Activated T-helper 2 cell treated with anti-CD3 and anti-CD28 coated beads, Interferon-gamma antibody, Interleukin-2, Interleukin-4, amounts not matched to agents 10 μg/mL and 5 μg/mL and 100 μg/mL, durations not matched to agents 14 hours and 24 hours and 36 hours (primary cell): ENCODE data around the gene GLRX. TPM values are rescaled to one million over a fixed set of nuclear protein-coding genes. Genes with fewer than 3 reads are reported as not detected.
"Not testable (repeated sequence)": the region's sequence is repeated elsewhere in the genome, so short reads cannot be mapped to it uniquely, and the experiment has no call there.

ENCODE experiments used
- DNase-seq: peaks from one replicate; pipeline ENCODE4 v3.0.0; 2021; ENCODE audit warnings: low spot score
- H3K27ac Mint-ChIP-seq: one replicate; pipeline ENCODE4 v1.8.0; 2021; ENCODE audit warnings: mixed read lengths
- H3K27me3 Mint-ChIP-seq: one replicate; pipeline ENCODE4 v1.8.0; 2021; ENCODE audit warnings: low read depth, mixed read lengths
- H3K36me3 Mint-ChIP-seq: one replicate; pipeline ENCODE4 v1.8.0; 2021; ENCODE audit warnings: low read depth, mixed read lengths
- H3K4me1 Mint-ChIP-seq: one replicate; pipeline ENCODE4 v1.8.0; 2021; ENCODE audit warnings: low read depth, mixed read lengths
- H3K4me3 Mint-ChIP-seq: one replicate; pipeline ENCODE4 v1.8.0; 2021; ENCODE audit warnings: low read depth, mild to moderate bottlenecking, moderate library complexity, mixed read lengths
- H3K9me3 Mint-ChIP-seq: one replicate; pipeline ENCODE4 v1.8.0; 2021; ENCODE audit warnings: mixed read lengths
- intact Hi-C: fragments of 100-400 bp; cut with micrococcal nuclease; formaldehyde crosslinking; loops from one replicate; pipeline ENCODE4 v1.15.1; 2023
- total RNA-seq: library from RNA; stranded (reverse); gene quantifications from 2 replicates; pipeline ENCODE4 v1.2.3, GENCODE V29; 2022

GLRX gene
- total RNA-seq, 1 donor from 2014 or later: 18.5 TPM

DNA sequence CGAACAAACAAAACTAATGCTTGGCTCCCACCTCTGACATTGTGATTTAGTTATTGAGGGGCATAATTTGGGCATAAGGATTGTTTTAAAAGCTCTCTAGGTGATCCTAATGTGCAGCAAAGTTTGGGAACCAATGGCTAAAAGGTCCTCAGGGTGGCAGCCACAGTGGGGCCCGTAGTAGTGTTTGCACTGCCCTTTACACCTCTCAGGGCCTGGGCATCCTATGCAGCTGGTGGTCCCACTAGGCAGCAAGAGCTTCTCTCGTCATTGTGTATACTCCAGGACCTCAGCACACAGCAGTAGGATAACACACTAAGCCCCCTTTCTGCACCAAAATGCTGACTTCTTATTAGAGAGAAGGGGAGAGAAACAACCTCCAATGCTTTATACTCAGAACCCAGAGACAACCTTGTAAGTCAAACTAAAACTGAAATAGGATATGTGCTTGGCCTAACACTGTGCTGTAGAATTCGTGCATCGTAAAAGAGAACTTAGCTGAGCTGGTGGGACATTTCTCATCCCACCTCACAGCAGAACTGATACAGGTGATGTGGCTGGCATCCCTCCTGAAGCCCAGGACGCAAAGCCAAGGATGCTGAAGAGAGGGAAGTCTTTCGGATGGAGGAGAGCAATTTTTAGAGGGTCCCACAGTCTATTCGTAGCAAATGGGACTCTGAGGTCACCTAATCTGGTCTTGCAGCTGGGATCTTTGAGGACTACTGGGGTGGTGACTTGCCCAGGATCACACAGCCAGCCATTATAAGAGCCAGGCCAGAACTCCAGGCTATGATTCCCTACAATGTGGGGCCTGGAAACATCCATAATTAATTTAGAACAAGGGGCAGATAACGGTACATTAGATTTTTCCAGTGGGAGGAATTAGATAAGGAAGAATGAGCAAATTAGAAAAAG is 1.2 kb downstream of the GLRX start:
- no peak for DNase-seq
- no peaks in the 10 kb centered on the region for H3K27me3 Mint-ChIP-seq
- peaks cover 3% of the 10 kb centered on the region for H3K36me3 Mint-ChIP-seq
- peak overlapping the region; percentile 80 for H3K27ac Mint-ChIP-seq
- H3K4me1 Mint-ChIP-seq: peaks cover 60% of the 10 kb centered on the region
- no peaks in the 10 kb centered on the region for H3K9me3 Mint-ChIP-seq
- H3K4me3 Mint-ChIP-seq: peak overlapping the region; percentile 91
- intact Hi-C loops: loop anchor here (1.0 to 10.0 kb wide), 7 partner anchors 9 to 841 kb away; partner anchors contain the start of genes ARSK, CAST, RFESD and SKIC3

GRCh38 chr5:95818181-95819147 is 4.1 kb downstream of the GLRX start:
- DNase-seq: no peak
- peaks cover 26% of the 10 kb centered on the region for H3K36me3 Mint-ChIP-seq
- peak overlapping the region; percentile 40 for H3K27ac Mint-ChIP-seq
- intact Hi-C loops: loop anchor here (2.0 kb wide), 1 partner anchor 16 kb away; no protein-coding TSS in a partner anchor
- no peaks in the 10 kb centered on the region for H3K27me3 Mint-ChIP-seq
- peaks cover 51% of the 10 kb centered on the region for H3K4me1 Mint-ChIP-seq
- H3K9me3 Mint-ChIP-seq: no peaks in the 10 kb centered on the region
- H3K4me3 Mint-ChIP-seq: peak overlapping the region; percentile 64

- Mint-ChIP-seq H3K36me3 (peaks cover 33% of the 10 kb centered on the region), H3K4me1 (peaks cover 48% of the 10 kb centered on the region), H3K27me3 (no peaks in the 10 kb centered on the region), H3K27ac (no peak overlapping the region), H3K4me3 (no peak overlapping the region), H3K9me3 (no peaks in the 10 kb centered on the region)
- no peak for DNase-seq
- intact Hi-C loops: no loop called here
Measured at GRCh38 chr5:95817430-95817829, 5.1 kb downstream of the GLRX start.

DNA sequence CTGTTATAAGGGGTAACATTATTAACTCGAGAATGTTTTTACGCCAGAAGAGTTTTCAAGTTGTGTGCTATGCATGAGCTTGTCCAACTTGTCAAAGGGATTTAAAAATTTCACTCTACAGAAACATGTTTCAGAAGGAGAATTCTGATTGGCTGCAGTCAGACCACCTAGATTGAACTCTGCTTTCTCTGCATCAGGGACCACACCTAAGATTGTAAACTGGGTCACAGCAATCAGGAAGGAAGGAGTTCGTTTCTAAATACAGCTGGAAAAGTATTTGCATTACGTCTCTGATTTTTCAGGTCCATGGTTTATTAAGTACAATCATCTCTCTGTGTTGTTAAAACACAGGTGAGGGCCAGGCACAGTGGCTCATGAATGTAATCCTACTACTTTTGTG is 5.8 kb downstream of the GLRX start:
- Mint-ChIP-seq H3K4me1 (peaks cover 54% of the 10 kb centered on the region), H3K27me3 (no peaks in the 10 kb centered on the region), H3K36me3 (peaks cover 39% of the 10 kb centered on the region), H3K9me3 (no peaks in the 10 kb centered on the region), H3K27ac (no peak overlapping the region), H3K4me3 (no peak overlapping the region)
- intact Hi-C loops: no loop called here
- DNase-seq: no peak

DNA sequence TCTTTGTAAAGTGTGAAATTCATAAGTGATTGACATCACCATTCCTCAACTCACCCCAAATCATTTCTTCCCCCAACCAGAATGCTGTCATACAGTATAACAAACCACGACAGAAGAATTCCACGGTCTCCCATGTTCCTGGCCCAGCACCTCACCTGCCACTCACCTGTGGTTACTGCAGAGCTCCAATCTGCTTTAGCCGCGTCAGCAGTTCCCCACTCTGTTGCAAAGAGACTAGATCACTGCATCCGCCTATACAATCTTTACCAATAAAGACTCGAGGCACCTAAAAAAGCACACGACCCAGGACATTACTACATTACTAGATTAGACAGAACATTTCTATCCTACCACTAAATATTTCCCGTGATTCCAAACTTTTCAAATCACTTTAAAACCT is 6.2 kb downstream of the GLRX start:
- H3K36me3 Mint-ChIP-seq: peaks cover 42% of the 10 kb centered on the region
- no peak for DNase-seq
- no peak overlapping the region for H3K27ac Mint-ChIP-seq
- no peaks in the 10 kb centered on the region for H3K9me3 Mint-ChIP-seq
- intact Hi-C loops: no loop called here
- no peak overlapping the region for H3K4me3 Mint-ChIP-seq
- H3K4me1 Mint-ChIP-seq: peaks cover 53% of the 10 kb centered on the region
- no peaks in the 10 kb centered on the region for H3K27me3 Mint-ChIP-seq

DNA sequence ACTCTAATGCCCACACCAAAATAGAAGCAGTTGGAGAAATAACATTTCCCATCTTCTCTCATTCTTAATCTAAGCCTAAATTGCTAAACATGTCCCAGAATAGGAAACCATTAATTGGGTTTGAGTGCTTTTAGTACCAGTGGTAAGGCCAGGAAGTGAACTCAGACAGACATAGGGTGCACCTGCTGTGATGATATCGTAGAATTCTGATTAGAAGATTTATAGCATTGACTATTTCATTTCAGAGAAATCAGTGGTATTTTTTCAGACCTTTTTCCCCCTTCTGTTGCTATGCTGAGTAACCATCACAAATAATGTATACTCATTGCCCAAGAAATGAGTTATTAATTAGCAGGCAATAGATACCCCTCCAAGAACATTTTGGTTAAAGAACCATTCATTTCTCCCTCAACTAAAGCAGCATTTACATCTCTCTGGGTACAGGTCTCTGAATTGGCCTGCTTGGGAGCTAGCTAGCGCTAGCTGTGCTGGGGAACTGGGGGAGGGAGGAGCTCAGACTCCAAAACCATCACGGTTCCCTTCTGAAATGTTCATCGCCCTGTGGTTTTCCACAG is 7.3 kb downstream of the GLRX start:
- intact Hi-C loops: no loop called here
- Mint-ChIP-seq H3K27ac (no peak overlapping the region), H3K4me3 (no peak overlapping the region)

DNA sequence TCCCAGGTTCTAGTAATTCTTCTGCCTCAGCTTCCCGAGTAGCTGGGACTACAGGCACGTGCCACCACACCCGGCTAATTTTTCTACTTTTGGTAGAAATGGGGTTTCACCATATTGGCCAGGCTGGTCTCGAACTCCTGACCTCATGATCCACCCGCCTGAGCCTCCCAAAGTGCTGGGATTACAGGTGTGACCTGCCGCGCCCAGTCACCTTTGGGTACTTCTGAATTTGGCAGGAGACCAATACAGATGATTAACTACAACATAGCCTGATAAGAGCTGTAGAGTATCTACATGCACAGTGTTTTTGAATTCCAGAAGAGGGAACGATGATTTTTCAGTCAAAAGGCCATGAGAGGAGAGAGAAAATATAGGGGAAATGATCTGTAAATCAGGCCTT is 9.5 kb downstream of the GLRX start:
- H3K27ac Mint-ChIP-seq, DNase-seq, H3K9me3 Mint-ChIP-seq, H3K4me3 Mint-ChIP-seq, H3K27me3 Mint-ChIP-seq, intact Hi-C loops: not testable (repeated sequence)
- Mint-ChIP-seq H3K4me1 (peaks cover 69% of the 10 kb centered on the region), H3K36me3 (peaks cover 42% of the 10 kb centered on the region)

More for the DNA sequence above, 7.3 kb downstream of the GLRX start:
- no peaks in the 10 kb centered on the region for H3K9me3 Mint-ChIP-seq
- peaks cover 59% of the 10 kb centered on the region for H3K4me1 Mint-ChIP-seq
- H3K27me3 Mint-ChIP-seq: no peaks in the 10 kb centered on the region
- peaks cover 42% of the 10 kb centered on the region for H3K36me3 Mint-ChIP-seq
- DNase-seq: no peak

GRCh38 chr5:95812074-95812471 is 10.5 kb downstream of the GLRX start:
- Mint-ChIP-seq H3K27ac (peak overlapping the region; percentile 7), H3K4me1 (peaks cover 64% of the 10 kb centered on the region), H3K27me3 (no peaks in the 10 kb centered on the region), H3K4me3 (no peak overlapping the region), H3K9me3 (no peaks in the 10 kb centered on the region), H3K36me3 (peaks cover 42% of the 10 kb centered on the region)
- intact Hi-C loops: loop anchor here (1.0 kb wide), 1 partner anchor 10 kb away; the partner anchor contains the start of gene GLRX
- DNase-seq: no peak

DNA sequence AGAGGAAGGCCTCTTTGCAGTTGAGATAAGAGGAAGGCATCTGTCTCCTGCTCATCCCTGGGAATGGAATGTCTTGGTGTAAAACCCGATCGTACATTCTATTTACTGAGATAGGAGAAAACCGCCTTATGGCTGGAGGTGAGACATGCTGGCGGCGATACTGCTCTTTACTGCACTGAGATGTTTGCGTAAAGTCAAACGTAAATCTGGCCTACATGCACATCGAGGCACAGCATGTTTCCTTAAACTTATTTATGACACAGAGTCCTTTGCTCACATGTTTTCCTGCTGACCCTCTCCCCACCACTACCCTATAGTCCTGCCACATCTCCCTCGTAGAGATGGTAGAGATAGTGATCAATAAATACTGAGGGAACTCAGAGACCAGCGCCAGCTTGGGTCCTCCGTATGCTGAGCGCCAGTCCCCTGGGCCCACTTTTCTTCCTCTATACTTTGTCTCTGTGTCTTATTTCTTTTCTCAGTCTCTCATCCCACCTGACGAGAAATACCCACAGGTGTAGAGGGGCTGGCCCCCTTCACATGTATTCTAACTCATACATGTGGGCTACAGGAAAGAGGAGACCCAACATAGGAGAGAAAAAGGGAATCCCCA is 11.0 kb downstream of the GLRX start:
- H3K4me3 Mint-ChIP-seq, H3K9me3 Mint-ChIP-seq, DNase-seq, H3K27me3 Mint-ChIP-seq, H3K27ac Mint-ChIP-seq: not testable (repeated sequence)
- intact Hi-C loops: loop anchor here (1.0 kb wide), 1 partner anchor 11 kb away; the partner anchor contains the start of gene GLRX
- H3K36me3 Mint-ChIP-seq: peaks cover 41% of the 10 kb centered on the region
- H3K4me1 Mint-ChIP-seq: peaks cover 62% of the 10 kb centered on the region

DNA sequence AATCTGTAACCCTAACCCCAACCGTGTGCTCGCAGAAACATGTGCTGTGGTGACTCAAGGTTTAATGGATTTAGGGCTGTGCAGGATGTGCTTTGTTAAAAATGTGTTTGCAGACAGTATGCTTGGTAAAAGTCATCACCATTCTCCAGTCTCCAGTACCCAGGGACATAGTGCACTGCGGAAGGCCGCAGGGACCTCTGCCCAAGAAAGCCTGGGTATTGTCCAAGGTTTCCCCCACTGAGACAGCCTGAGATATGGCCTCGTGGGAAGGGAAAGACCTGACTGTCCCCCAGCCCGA is 11.5 kb downstream of the GLRX start:
- DNase-seq, H3K9me3 Mint-ChIP-seq, H3K27me3 Mint-ChIP-seq, H3K4me3 Mint-ChIP-seq, intact Hi-C loops: not testable (repeated sequence)
- Mint-ChIP-seq H3K4me1 (peaks cover 57% of the 10 kb centered on the region), H3K27ac (peak overlapping the region; percentile 4), H3K36me3 (peaks cover 36% of the 10 kb centered on the region)

DNA sequence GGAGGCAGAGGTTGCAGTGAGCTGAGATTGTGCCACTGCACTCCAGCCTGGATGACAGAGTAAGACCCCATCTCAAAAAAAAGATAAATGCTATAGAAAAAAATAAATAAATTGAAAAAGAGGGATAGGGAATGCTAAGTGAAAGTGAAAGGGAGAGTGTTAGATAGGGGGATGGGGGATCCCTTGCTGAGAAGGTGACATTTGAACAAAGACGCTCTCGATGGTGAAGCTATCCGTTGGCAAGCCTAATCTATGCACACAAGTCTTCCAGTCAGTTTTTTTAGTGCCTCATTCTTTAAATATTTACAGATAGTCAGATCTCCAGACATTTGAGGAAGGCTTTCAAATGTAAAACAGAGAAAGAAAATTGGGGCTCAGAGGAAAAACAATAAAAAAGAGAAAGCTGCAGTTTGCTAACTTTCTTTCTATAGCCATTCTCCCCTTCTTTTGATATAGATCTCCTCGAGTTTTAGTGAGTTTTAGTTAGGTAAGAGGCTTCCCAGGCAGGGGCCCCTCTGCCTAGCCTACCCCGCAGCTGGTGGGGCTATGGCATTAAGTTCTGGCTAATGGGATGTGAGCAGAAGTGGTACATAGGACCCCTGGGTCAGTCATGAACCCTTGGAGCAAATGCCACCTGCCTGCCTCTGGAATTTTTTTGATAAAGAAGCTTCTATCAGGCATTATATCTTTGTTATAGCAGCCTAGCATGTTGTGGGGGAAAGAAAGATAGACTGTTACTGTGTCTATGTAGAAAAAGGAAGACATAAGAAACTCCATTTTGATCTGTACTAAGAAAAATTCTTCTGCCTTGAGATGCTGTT is 12.0 kb downstream of the GLRX start:
- H3K4me3 Mint-ChIP-seq: peak overlapping the region; percentile 5
- H3K36me3 Mint-ChIP-seq: peaks cover 31% of the 10 kb centered on the region
- no peaks in the 10 kb centered on the region for H3K27me3 Mint-ChIP-seq
- H3K4me1 Mint-ChIP-seq: peaks cover 54% of the 10 kb centered on the region
- DNase-seq: no peak
- H3K9me3 Mint-ChIP-seq: no peaks in the 10 kb centered on the region
- peak overlapping the region; percentile 4 for H3K27ac Mint-ChIP-seq
- intact Hi-C loops: no loop called here
